Loucy (cell line): Measurements from ENCODE around the gene TGFBI.

Source experiments
- CTCF ChIP-seq: fragments of 200-600 bp; sonication (generic); conservative IDR thresholded peaks from 2 replicates; pipeline ENCODE4 v1.5.1; 2014; ENCODE audit warnings: mild to moderate bottlenecking, antibody characterized with exemption, low read length
- EZH2phosphoT487 ChIP-seq: fragments of 200-600 bp; IDR thresholded peaks from 2 replicates; pipeline ENCODE4 v1.6.1; 2018; ENCODE audit warnings: antibody characterized with exemption, mild to moderate bottlenecking, moderate library complexity, borderline replicate concordance

GRCh38 chr5:136035837-136036236 is 7.0 kb downstream of the TGFBI start:
- no peak for TF ChIP-seq CTCF
- no peak for TF ChIP-seq EZH2phosphoT487
